ENCODE results near the gene SLC5A6. TPM values are rescaled to one million over a fixed set of nuclear protein-coding genes. Genes with fewer than 3 reads are reported as not detected.
A peak's percentile ranks its signal among the peaks of the same experiment; 100 is the strongest.

SLC5A6 gene
- polyA plus RNA-seq, 4 donors, result 9.5 to 142 (median 25.2) TPM

GRCh38 chr2:27174638-27175037 is 37.4 kb downstream of the SLC5A6 start:
- Histone ChIP-seq H3K4me1 (ENCODE audit: control insufficient read depth in 3 of 3, insufficient read depth in 2 of 3, low read depth in 1 of 3, low read length in 2 of 3) (no peaks in the 10 kb centered on the region), H3K9me3 (ENCODE audit: control insufficient read depth in 2 of 2, insufficient read depth in 1 of 2, low read depth in 1 of 2, low read length in 1 of 2) (no peaks in the 10 kb centered on the region), H3K36me3 (ENCODE audit: control insufficient read depth in 3 of 3, insufficient read depth in 2 of 3, low read depth in 1 of 3, low read length in 3 of 3) (no peaks in the 10 kb centered on the region), H3K27me3 (ENCODE audit: control insufficient read depth in 3 of 3, insufficient read depth in 3 of 3, low read length in 3 of 3) (peaks cover 0 to 16% (median 0%) of the 10 kb centered on the region in 3 donors), H3K4me3 (ENCODE audit: low read depth in 1 of 3, low read length in 3 of 3) (no peak overlapping the region), H3K27ac (ENCODE audit: low read depth in 1 of 3, low read length in 2 of 3) (no peak overlapping the region)
- 79 to 86% (median 80%) methylated on average over 6 of the region's 6 CpGs for WGBS, 3 donors
- FAIRE-seq (no peak), DNase-seq (no peak)

GRCh38 chr2:27171351-27171848 is 40.7 kb downstream of the SLC5A6 start:
- FAIRE-seq, result no peak
- Histone ChIP-seq H3K4me1 (ENCODE audit: control insufficient read depth in 3 of 3, insufficient read depth in 2 of 3, low read depth in 1 of 3, low read length in 2 of 3) (no peaks in the 10 kb centered on the region), H3K9me3 (ENCODE audit: control insufficient read depth in 2 of 2, insufficient read depth in 1 of 2, low read depth in 1 of 2, low read length in 1 of 2) (no peaks in the 10 kb centered on the region), H3K4me3 (ENCODE audit: low read depth in 1 of 3, low read length in 3 of 3) (no peak overlapping the region), H3K27me3 (ENCODE audit: control insufficient read depth in 3 of 3, insufficient read depth in 3 of 3, low read length in 3 of 3) (peaks cover 0 to 13% (median 0%) of the 10 kb centered on the region in 3 donors), H3K27ac (ENCODE audit: low read depth in 1 of 3, low read length in 2 of 3) (no peak overlapping the region), H3K36me3 (ENCODE audit: control insufficient read depth in 3 of 3, insufficient read depth in 2 of 3, low read depth in 1 of 3, low read length in 3 of 3) (no peaks in the 10 kb centered on the region)
- WGBS, 3 donors, result 34 to 67% (median 44%) methylated on average over 8 of the region's 8 CpGs
- DNase-seq, result peak in 1 of 2 donors; percentile 41

DNA sequence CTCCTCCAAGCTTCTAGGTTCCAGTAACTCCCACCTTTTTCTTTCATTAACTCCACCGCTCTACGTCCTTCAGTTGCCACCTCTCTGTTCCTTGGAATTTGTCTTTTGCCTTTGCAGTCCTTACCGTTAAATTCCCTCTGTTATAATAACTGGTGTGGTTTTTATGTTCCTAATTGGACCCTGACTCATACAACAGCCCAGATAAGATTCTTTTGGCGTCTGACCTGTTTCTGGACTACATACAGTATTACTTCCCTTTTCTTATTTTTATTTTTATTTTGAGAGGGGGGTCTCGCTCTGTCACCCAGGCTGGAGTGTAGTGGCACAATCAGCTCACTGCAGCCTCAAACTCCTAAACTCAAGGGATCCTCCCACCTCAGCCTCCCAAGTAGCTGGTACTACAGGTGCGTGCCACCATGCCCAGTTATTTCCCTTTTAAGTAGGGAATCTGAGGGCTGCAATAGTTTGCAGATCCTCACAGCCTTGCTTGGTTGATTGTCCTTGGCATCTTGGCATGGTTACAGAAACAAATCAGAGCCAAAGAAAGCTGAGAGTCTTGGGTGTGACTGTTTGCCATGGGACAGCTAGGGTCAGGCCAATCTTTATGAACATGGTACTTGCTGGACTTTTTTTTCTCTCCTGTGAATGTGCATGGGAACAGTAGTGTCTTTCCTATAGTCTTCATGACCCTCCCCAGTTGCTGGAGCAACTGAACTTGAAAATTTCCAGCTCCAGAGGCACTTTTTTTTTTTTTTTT is 41.3 kb downstream of the SLC5A6 start:
- no peak overlapping the region for H3K27ac ChIP-seq (ENCODE audit: low read depth in 1 of 3, low read length in 2 of 3)
- H3K27me3 ChIP-seq (ENCODE audit: control insufficient read depth in 3 of 3, insufficient read depth in 3 of 3, low read length in 3 of 3), result peaks cover 0 to 13% (median 0%) of the 10 kb centered on the region in 3 donors
- H3K4me3 ChIP-seq (ENCODE audit: low read depth in 1 of 3, low read length in 3 of 3), result no peak overlapping the region
- DNase-seq, result peak in 1 of 2 donors; percentile 69
- H3K4me1 ChIP-seq (ENCODE audit: control insufficient read depth in 3 of 3, insufficient read depth in 2 of 3, low read depth in 1 of 3, low read length in 2 of 3), result no peaks in the 10 kb centered on the region
- no peak for FAIRE-seq
- no peaks in the 10 kb centered on the region for H3K36me3 ChIP-seq (ENCODE audit: control insufficient read depth in 3 of 3, insufficient read depth in 2 of 3, low read depth in 1 of 3, low read length in 3 of 3)
- H3K9me3 ChIP-seq (ENCODE audit: control insufficient read depth in 2 of 2, insufficient read depth in 1 of 2, low read depth in 1 of 2, low read length in 1 of 2), result no peaks in the 10 kb centered on the region
- 21 to 57% (median 32%) methylated on average over 6 of the region's 6 CpGs for WGBS, 3 donors

GRCh38 chr2:27164960-27165763 is 46.9 kb downstream of the SLC5A6 start:
- Histone ChIP-seq H3K36me3 (ENCODE audit: control insufficient read depth in 3 of 3, insufficient read depth in 2 of 3, low read depth in 1 of 3, low read length in 3 of 3) (no peaks in the 10 kb centered on the region), H3K9me3 (ENCODE audit: control insufficient read depth in 2 of 2, insufficient read depth in 1 of 2, low read depth in 1 of 2, low read length in 1 of 2) (no peaks in the 10 kb centered on the region), H3K4me1 (ENCODE audit: control insufficient read depth in 3 of 3, insufficient read depth in 2 of 3, low read depth in 1 of 3, low read length in 2 of 3) (peaks cover 0 to 2% (median 0%) of the 10 kb centered on the region in 3 donors), H3K27ac (ENCODE audit: low read depth in 1 of 3, low read length in 2 of 3) (peak overlapping the region in 1 of 3 donors; percentile 46), H3K4me3 (ENCODE audit: low read depth in 1 of 3, low read length in 3 of 3) (no peak overlapping the region), H3K27me3 (ENCODE audit: control insufficient read depth in 3 of 3, insufficient read depth in 3 of 3, low read length in 3 of 3) (no peaks in the 10 kb centered on the region)
- DNase-seq, result no peak
- 87 to 93% (median 90%) methylated on average over 8 of the region's 8 CpGs for WGBS, 3 donors
- FAIRE-seq, result no peak

- FAIRE-seq (no peak), DNase-seq (peak in 1 of 2 donors; percentile 69)
- WGBS, 3 donors, result 38 to 70% (median 48%) methylated on average over 15 of the region's 15 CpGs
- Histone ChIP-seq H3K4me1 (ENCODE audit: control insufficient read depth in 3 of 3, insufficient read depth in 2 of 3, low read depth in 1 of 3, low read length in 2 of 3) (peaks cover 0 to 2% (median 0%) of the 10 kb centered on the region in 3 donors), H3K9me3 (ENCODE audit: control insufficient read depth in 2 of 2, insufficient read depth in 1 of 2, low read depth in 1 of 2, low read length in 1 of 2) (no peaks in the 10 kb centered on the region), H3K27me3 (ENCODE audit: control insufficient read depth in 3 of 3, insufficient read depth in 3 of 3, low read length in 3 of 3) (no peaks in the 10 kb centered on the region), H3K27ac (ENCODE audit: low read depth in 1 of 3, low read length in 2 of 3) (peak overlapping the region in 2 of 3 donors; percentile 27 to 30), H3K4me3 (ENCODE audit: low read depth in 1 of 3, low read length in 3 of 3) (peak overlapping the region in 1 of 3 donors; percentile 32), H3K36me3 (ENCODE audit: control insufficient read depth in 3 of 3, insufficient read depth in 2 of 3, low read depth in 1 of 3, low read length in 3 of 3) (no peaks in the 10 kb centered on the region)
Observed at GRCh38 chr2:27162151-27163121, 49.6 kb downstream of the SLC5A6 start.

- no peaks in the 10 kb centered on the region for H3K9me3 ChIP-seq (ENCODE audit: control insufficient read depth in 2 of 2, insufficient read depth in 1 of 2, low read depth in 1 of 2, low read length in 1 of 2)
- H3K4me1 ChIP-seq (ENCODE audit: control insufficient read depth in 3 of 3, insufficient read depth in 2 of 3, low read depth in 1 of 3, low read length in 2 of 3), result peaks cover 0 to 2% (median 0%) of the 10 kb centered on the region in 3 donors
- H3K27me3 ChIP-seq (ENCODE audit: control insufficient read depth in 3 of 3, insufficient read depth in 3 of 3, low read length in 3 of 3), result no peaks in the 10 kb centered on the region
- H3K27ac ChIP-seq (ENCODE audit: low read depth in 1 of 3, low read length in 2 of 3), result no peak overlapping the region
- no peak overlapping the region for H3K4me3 ChIP-seq (ENCODE audit: low read depth in 1 of 3, low read length in 3 of 3)
- no peak for FAIRE-seq
- H3K36me3 ChIP-seq (ENCODE audit: control insufficient read depth in 3 of 3, insufficient read depth in 2 of 3, low read depth in 1 of 3, low read length in 3 of 3), result no peaks in the 10 kb centered on the region
- no peak for DNase-seq
- 81 to 87% (median 85%) methylated on average over 9 of the region's 9 CpGs for WGBS, 3 donors
Observed at GRCh38 chr2:27160191-27160590, 51.9 kb downstream of the SLC5A6 start.

DNA sequence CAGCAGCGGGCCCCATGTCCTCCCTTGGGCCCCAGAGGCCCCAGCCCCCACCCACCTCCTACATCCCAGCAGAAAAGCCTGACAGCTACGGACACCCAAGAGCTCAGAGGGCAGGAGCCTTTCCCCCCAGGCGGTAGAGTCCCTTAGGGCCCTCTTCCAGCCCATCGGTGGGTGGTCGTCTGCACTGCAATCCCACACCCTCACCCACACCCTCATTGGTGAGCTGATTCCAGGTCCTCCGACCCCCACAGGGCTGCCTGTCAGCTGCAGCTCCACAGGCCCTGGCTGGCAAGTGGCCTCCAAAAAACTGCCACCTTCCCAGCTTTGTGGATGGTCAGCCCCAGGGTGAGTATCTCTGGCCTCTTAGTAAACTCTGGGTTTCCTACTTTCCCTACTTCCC is 52.8 kb downstream of the SLC5A6 start:
- peaks cover 0 to 2% (median 0%) of the 10 kb centered on the region in 3 donors for H3K36me3 ChIP-seq (ENCODE audit: control insufficient read depth in 3 of 3, insufficient read depth in 2 of 3, low read depth in 1 of 3, low read length in 3 of 3)
- H3K4me1 ChIP-seq (ENCODE audit: control insufficient read depth in 3 of 3, insufficient read depth in 2 of 3, low read depth in 1 of 3, low read length in 2 of 3), result peaks cover 0 to 2% (median 0%) of the 10 kb centered on the region in 3 donors
- DNase-seq, result no peak
- no peak overlapping the region for H3K4me3 ChIP-seq (ENCODE audit: low read depth in 1 of 3, low read length in 3 of 3)
- H3K27ac ChIP-seq (ENCODE audit: low read depth in 1 of 3, low read length in 2 of 3), result no peak overlapping the region
- no peaks in the 10 kb centered on the region for H3K9me3 ChIP-seq (ENCODE audit: control insufficient read depth in 2 of 2, insufficient read depth in 1 of 2, low read depth in 1 of 2, low read length in 1 of 2)
- WGBS, 3 donors, result 82 to 90% (median 85%) methylated on average over 6 of the region's 6 CpGs
- no peak for FAIRE-seq
- no peaks in the 10 kb centered on the region for H3K27me3 ChIP-seq (ENCODE audit: control insufficient read depth in 3 of 3, insufficient read depth in 3 of 3, low read length in 3 of 3)
